ENCODE data around the gene GSTO2.

Gene GSTO2

GRCh38 chr10:104286939-104287338, 18.0 kb downstream of the GSTO2 start:
- no peak for DNase-seq

GRCh38 chr10:104288355-104288754, 19.4 kb downstream of the GSTO2 start:
- no peak for DNase-seq

- DNase-seq, result peak; percentile 77 to 86 (median 82)
Observed at GRCh38 chr10:104291439-104291951, 22.5 kb downstream of the GSTO2 start.

- no peak for DNase-seq
Observed at GRCh38 chr10:104293011-104293410, 24.0 kb downstream of the GSTO2 start.

- DNase-seq, result no peak
Observed at GRCh38 chr10:104293781-104294321, 24.9 kb downstream of the GSTO2 start.

- no peak for DNase-seq
Observed at GRCh38 chr10:104296687-104297436, 27.9 kb downstream of the GSTO2 start.

GRCh38 chr10:104297697-104298660, 29.0 kb downstream of the GSTO2 start:
- peak in 1 of 4 experiments; percentile 17 for DNase-seq

- no peak for DNase-seq
Observed at GRCh38 chr10:104299031-104299904, 30.3 kb downstream of the GSTO2 start.

- no peak for DNase-seq
Observed at GRCh38 chr10:104300002-104300735, 31.2 kb downstream of the GSTO2 start.

- DNase-seq, result no peak
Observed at GRCh38 chr10:104300736-104301292, 31.8 kb downstream of the GSTO2 start.

- no peak for DNase-seq
Observed at GRCh38 chr10:104301907-104302690, 33.1 kb downstream of the GSTO2 start.

GRCh38 chr10:104303594-104304355, 34.8 kb downstream of the GSTO2 start:
- DNase-seq, result no peak

- no peak for DNase-seq
Observed at GRCh38 chr10:104304356-104304745, 35.4 kb downstream of the GSTO2 start.

GRCh38 chr10:104304927-104305326, 35.9 kb downstream of the GSTO2 start:
- DNase-seq, result no peak

- DNase-seq, result no peak
Observed at GRCh38 chr10:104306897-104307296, 37.9 kb downstream of the GSTO2 start.

- DNase-seq, result no peak
Observed at GRCh38 chr10:104307576-104308438, 38.8 kb downstream of the GSTO2 start.

GRCh38 chr10:104308439-104308903, 39.5 kb downstream of the GSTO2 start:
- DNase-seq, result no peak

Measured in activated naive CD4-positive, alpha-beta T cell (primary cell).